ENCODE measurements around the gene CASP14.

DNA sequence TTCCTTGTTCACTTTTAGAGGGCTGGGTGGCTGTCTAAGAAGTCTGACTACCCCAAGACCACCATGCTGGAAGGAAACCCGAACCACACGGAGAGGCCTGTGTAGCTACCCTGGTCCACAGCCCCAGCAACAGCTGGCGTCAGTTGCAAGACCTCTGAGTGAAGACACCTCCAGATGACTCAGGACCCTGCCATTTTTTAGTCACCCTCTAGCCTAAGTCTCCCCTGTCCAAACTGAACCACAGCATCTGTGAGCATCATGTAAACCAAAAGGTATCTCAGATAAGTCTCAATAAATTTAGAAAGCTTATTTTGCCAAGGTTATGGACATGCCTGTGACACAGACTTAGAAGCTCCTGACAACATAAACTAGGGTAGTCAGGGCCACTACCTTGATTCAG, 55.8 kb downstream of the CASP14 start:
- no peak for TF ChIP-seq EGR1 (conservative IDR thresholded peaks at IDR 0.05)
- TF ChIP-seq TEAD2 (tag; IDR thresholded peaks at IDR 0.05) = no peak
- TF ChIP-seq E2F6 (IDR thresholded peaks at IDR 0.05; ENCODE audit: borderline replicate concordance in 1 of 2, extremely low read depth in 1 of 2, insufficient read depth in 1 of 2, insufficient read length in 1 of 2, low read depth in 1 of 2, low read length in 1 of 2, poor library complexity in 1 of 2, severe bottlenecking in 1 of 2) = no peak
- no peak for TF ChIP-seq TFE3 (CRISPR knock-in tag; IDR thresholded peaks at IDR 0.05)
- no peak for TF ChIP-seq SAFB (IDR thresholded peaks at IDR 0.05; ENCODE audit: borderline replicate concordance, low read depth, low read length)
- TF ChIP-seq ZNF766 (CRISPR knock-in tag; conservative IDR thresholded peaks at IDR 0.05) = no peak
- no peak for TF ChIP-seq NFYB (IDR thresholded peaks at IDR 0.05; ENCODE audit: extremely low read depth, insufficient read length)
- TF ChIP-seq, protein P1, sequence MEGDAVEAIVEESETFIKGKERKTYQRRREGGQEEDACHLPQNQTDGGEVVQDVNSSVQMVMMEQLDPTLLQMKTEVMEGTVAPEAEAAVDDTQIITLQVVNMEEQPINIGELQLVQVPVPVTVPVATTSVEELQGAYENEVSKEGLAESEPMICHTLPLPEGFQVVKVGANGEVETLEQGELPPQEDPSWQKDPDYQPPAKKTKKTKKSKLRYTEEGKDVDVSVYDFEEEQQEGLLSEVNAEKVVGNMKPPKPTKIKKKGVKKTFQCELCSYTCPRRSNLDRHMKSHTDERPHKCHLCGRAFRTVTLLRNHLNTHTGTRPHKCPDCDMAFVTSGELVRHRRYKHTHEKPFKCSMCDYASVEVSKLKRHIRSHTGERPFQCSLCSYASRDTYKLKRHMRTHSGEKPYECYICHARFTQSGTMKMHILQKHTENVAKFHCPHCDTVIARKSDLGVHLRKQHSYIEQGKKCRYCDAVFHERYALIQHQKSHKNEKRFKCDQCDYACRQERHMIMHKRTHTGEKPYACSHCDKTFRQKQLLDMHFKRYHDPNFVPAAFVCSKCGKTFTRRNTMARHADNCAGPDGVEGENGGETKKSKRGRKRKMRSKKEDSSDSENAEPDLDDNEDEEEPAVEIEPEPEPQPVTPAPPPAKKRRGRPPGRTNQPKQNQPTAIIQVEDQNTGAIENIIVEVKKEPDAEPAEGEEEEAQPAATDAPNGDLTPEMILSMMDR (IDR thresholded peaks at IDR 0.05 in 2 of 3, conservative IDR thresholded peaks at IDR 0.05 in 1 of 3; ENCODE audit: insufficient read depth in 2 of 3, low read depth in 1 of 3, low read length in 3 of 3) = no peak
- TF ChIP-seq EHMT2 (IDR thresholded peaks at IDR 0.05) = no peak
- TF ChIP-seq FOXP1 (CRISPR knock-in tag; IDR thresholded peaks at IDR 0.05) = no peak
- no peak for TF ChIP-seq MAFK (IDR thresholded peaks at IDR 0.05; ENCODE audit: low read length)
- no peak for TF ChIP-seq TAF7 (tag; IDR thresholded peaks at IDR 0.05)
- no peak for TF ChIP-seq POLR2A (conservative IDR thresholded peaks at IDR 0.05)

All from K562 (cell line).